ENCODE measurements around the gene CMIP.

The CMIP gene

GRCh38 chr16:81612351-81613163 lies 167.9 kb downstream of the CMIP start:
- no peak for DNase-seq

DNA sequence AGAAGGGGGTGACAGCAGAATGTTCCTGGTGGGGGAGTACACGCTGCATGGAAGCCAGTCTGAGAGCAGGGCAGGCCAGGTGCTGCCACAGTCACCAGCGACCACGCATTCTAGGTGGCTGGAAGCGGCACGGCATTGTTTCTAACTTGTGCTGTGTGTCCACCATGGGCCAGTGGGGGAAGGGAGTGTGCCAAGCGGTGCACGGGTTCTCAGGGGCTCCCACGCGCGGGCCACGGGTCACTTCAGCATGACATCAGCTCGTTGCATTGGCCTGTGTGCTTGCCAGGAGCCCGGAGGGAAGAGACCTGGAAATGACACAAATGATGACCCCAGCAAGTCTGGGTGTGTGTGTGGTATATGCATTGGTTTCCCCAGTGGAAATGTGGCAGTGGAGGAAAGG lies 169.6 kb downstream of the CMIP start:
- no peak for DNase-seq

DNA sequence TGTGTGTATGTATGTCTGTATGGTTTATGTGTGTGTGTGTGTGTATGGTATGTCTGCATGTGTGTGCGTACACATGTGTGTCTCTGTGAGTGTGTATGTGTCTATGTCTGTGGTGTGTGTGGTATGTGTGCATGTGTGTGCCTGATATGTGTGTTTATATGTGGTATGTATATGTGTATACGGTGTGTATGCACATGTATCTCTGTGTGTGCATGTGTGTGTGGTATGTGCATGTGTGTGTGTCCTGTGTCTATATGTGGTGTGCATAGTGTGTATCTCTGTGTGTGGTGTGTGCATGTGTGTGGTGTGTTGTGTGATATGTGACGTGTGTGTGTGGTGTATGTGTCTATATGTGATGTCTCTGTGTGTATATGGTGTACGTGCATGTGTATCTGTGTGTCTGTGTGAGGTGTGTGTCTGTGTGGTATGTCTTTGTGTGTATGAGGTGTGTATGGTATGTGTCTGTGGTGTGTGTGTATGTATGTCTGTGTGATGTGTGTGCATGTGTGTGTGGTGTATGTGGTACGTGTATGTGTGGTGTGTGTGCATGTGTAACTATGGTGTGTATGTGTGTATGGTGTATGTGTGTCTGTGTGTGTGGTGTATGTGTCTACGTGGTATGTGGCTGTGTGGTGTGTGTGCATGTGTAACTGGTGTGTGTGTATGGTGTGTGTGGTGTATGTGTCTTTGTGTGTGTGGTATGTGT lies 170.2 kb downstream of the CMIP start:
- no peak for DNase-seq

GRCh38 chr16:81615411-81615810 lies 170.8 kb downstream of the CMIP start:
- no peak for DNase-seq

DNA sequence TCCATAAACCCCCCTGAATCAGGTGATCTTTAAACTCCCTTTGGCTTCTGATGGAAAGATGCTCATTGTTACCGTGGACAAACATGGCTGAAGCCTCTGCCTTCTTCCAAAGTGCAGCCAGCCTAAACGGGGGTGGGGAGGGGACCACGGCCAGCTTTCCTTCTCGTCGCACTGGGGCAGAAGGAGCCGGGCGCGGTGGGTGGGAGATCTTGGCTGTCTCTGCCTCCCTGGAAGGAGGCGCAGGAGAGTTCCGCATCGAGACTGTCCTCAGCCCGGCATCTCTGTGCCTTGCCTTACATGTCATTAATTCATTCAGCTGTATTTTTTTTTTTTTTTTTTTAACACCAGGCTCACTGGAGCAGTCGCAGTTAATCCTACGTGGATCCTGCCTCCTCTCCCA lies 171.2 kb downstream of the CMIP start:
- no peak for DNase-seq

- DNase-seq = peak; percentile 78
Measured at GRCh38 chr16:81616321-81617020, 171.9 kb downstream of the CMIP start.

DNA sequence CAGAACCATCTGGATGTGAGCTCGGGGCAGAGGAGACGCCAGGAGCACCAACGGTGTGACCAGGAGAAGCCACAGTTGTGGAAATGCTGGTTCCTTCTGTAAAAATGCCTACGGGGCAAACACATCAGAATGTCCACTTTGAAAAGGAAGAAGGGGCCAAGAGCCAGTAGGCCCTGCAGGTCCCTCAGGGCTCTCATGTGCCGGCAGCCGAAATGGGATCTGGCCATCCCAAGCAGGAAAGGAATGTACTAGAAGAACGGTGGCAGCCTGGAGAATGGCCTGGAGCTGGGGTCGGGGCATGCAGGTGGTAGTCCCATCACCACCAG lies 172.4 kb downstream of the CMIP start:
- no peak for DNase-seq

- DNase-seq = no peak
Measured at GRCh38 chr16:81618187-81618586, 173.6 kb downstream of the CMIP start.

GRCh38 chr16:81618661-81619060 lies 174.1 kb downstream of the CMIP start:
- no peak for DNase-seq

- no peak for DNase-seq
Measured at GRCh38 chr16:81620029-81620428, 175.4 kb downstream of the CMIP start.

DNA sequence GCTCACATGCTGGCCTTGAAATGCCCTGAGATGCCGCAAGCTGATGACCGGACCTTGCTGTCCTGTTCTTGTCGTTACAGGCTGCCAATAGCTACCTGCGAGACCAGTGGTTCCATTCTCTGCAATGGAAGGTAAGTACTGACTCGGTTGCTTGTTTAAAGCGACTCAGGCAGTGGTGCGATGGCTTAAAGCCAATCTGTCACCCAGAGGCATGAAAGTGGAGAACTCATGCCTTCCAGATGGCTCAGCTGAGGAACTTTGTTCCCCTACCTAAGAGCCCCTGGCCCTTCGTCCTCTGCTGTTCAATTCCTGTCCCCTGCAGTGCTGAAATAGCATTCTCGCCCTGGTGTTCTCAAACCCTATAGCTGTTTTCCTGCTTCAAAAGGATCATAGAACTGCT lies 176.2 kb downstream of the CMIP start:
- DNase-seq = no peak

- DNase-seq = no peak
Measured at GRCh38 chr16:81621496-81621895, 176.9 kb downstream of the CMIP start.

- peak; percentile 74 for DNase-seq
Measured at GRCh38 chr16:81623365-81624102, 178.9 kb downstream of the CMIP start.

DNA sequence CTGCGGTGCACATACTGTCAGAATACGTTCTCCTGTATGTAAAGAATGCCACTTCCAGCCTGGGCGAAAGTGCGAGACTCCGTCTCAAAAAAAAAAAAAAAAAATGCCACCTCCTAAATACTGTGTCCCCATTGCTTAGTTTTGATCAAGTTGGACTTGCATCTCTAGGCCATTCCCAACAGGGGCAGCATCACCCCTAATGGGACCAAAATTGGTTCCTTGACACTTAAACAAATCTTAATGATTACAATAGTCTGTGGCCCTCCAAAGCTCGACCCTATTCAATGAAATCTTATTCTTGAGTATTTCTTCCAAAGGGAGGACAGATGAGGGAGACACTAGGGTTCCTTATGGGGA lies 179.8 kb downstream of the CMIP start:
- DNase-seq = no peak

GRCh38 chr16:81624760-81625543 lies 180.3 kb downstream of the CMIP start:
- DNase-seq = no peak

- no peak for DNase-seq
Measured at GRCh38 chr16:81625544-81626153, 181.0 kb downstream of the CMIP start.

- DNase-seq = no peak
Measured at GRCh38 chr16:81626181-81626674, 181.6 kb downstream of the CMIP start.

GRCh38 chr16:81627024-81627423 lies 182.4 kb downstream of the CMIP start:
- no peak for DNase-seq

GRCh38 chr16:81627729-81628244 lies 183.2 kb downstream of the CMIP start:
- DNase-seq = no peak

- no peak for DNase-seq
Measured at GRCh38 chr16:81629034-81629802, 184.6 kb downstream of the CMIP start.

Data from CD4-positive, alpha-beta T cell treated with Interleukin-10 for 1 hour (primary cell).